NCI-H748 treated with DMSO at 0.1 percent for 48 hours (cell line): Measurements from ENCODE around the gene POF1B.
"Not testable (repeated sequence)": the region's sequence is repeated elsewhere in the genome, so short reads cannot be mapped to it uniquely, and the experiment has no call there.

Source experiments
- DNase-seq: peaks from one replicate; lab custom pipeline; 2025; lab: John Stamatoyannopoulos, UW

POF1B gene

GRCh38 chrX:85379174-85379907 lies at the start of gene POF1B:
Gene POF1B (minus strand): TSS chrX:85379665. CDS start chrX:85379454, 211 bp downstream.
- peak; percentile 60 for DNase-seq

- DNase-seq, result no peak
These were observed 49.6 kb upstream of the POF1B start for GRCh38 chrX:85429066-85429465.

GRCh38 chrX:85419293-85419692 lies 39.8 kb upstream of the POF1B start:
- DNase-seq, result no peak

- no peak for DNase-seq
These were observed 12.4 kb upstream of the POF1B start for GRCh38 chrX:85391878-85392238.

GRCh38 chrX:85391185-85391877 lies 11.9 kb upstream of the POF1B start:
- no peak for DNase-seq

GRCh38 chrX:85381602-85382001 lies 2.1 kb upstream of the POF1B start:
- DNase-seq, result no peak

- DNase-seq, result no peak
These were observed 1.0 kb downstream of the POF1B start for GRCh38 chrX:85378461-85378860.

- DNase-seq, result peak; percentile 88
These were observed 4.1 kb downstream of the POF1B start for GRCh38 chrX:85375333-85375738.

GRCh38 chrX:85365370-85365995 lies 14.0 kb downstream of the POF1B start:
- DNase-seq, result no peak

GRCh38 chrX:85359051-85359450 lies 20.4 kb downstream of the POF1B start:
- DNase-seq, result no peak

GRCh38 chrX:85345523-85345922 lies 33.9 kb downstream of the POF1B start:
- no peak for DNase-seq

GRCh38 chrX:85327060-85327333 lies 52.5 kb downstream of the POF1B start:
- DNase-seq, result no peak

- DNase-seq, result no peak
These were observed 53.0 kb downstream of the POF1B start for GRCh38 chrX:85326234-85327059.

- not testable (repeated sequence) for DNase-seq
These were observed 68.1 kb downstream of the POF1B start for GRCh38 chrX:85311348-85311747.

GRCh38 chrX:85309717-85310116 lies 69.7 kb downstream of the POF1B start:
- DNase-seq, result no peak

- no peak for DNase-seq
These were observed 75.9 kb downstream of the POF1B start for GRCh38 chrX:85303544-85303943.

GRCh38 chrX:85288992-85289723 lies 90.3 kb downstream of the POF1B start:
- DNase-seq, result no peak

- not testable (repeated sequence) for DNase-seq
These were observed 94.2 kb downstream of the POF1B start for GRCh38 chrX:85285286-85285685.

GRCh38 chrX:85244450-85245211 lies 134.8 kb downstream of the POF1B start:
- DNase-seq, result peak; percentile 56

GRCh38 chrX:85243761-85244449 lies 135.6 kb downstream of the POF1B start, which contains the start of the genes SATL1 and ZNF711:
Gene SATL1 (minus strand): TSS chrX:85243779. CDS start chrX:85108968, 134,811 bp downstream.
Gene ZNF711 (plus strand): TSS chrX:85243991. CDS start chrX:85247573, 3,582 bp downstream.
- peak; percentile 92 for DNase-seq
